Panc1 (cell line): ENCODE results near the gene CACNA2D3. TPM values are rescaled to one million over a fixed set of nuclear protein-coding genes. Genes with fewer than 3 reads are reported as not detected.

ENCODE experiments used
- ATAC-seq: fragments of 200-7000 bp; cut with Tn5 transposase; 2 replicates; pipeline ENCODE4 v1.9.1; 2020; ENCODE audit warnings: mild to moderate bottlenecking, moderate library complexity
- BruUV-seq: library from RNA; stranded (reverse); fragments of 400-500 nt; replicated peaks from 2 replicates; lab custom pipeline; 2021; lab: Mats Ljungman, UMichigan
- CTCF ChIA-PET: fragments of 300-600 bp; sonication (Branson Sonifier 250); formaldehyde crosslinking; loops from one replicate; lab custom pipeline; 2022; ENCODE audit warnings: antibody characterized with exemption; lab: Charles Lee
- POLR2A ChIA-PET: fragments of 300-600 bp; sonication (Branson Sonifier 250); formaldehyde crosslinking; loops from one replicate; lab custom pipeline; 2022; ENCODE audit warnings: antibody characterized with exemption; lab: Charles Lee
- DNase-seq: peaks from one replicate; pipeline ENCODE4 v3.0.0-alpha.2; 2010; ENCODE audit warnings: low read depth, low spot score
- H3K27ac ChIP-seq: 2 replicates; pipeline ENCODE4 v1.5.1; 2011; ENCODE audit warnings: mild to moderate bottlenecking, low read length, inconsistent platforms
- H3K27me3 ChIP-seq: fragments of 200-500 bp; sonication (Bioruptor generic); 2 replicates; pipeline ENCODE4 v1.6.0; 2014; ENCODE audit warnings: low read length, inconsistent platforms; ENCODE audit not compliant: control insufficient read depth, insufficient read depth
- H3K36me3 ChIP-seq: fragments of 200-500 bp; sonication (Bioruptor generic); 2 replicates; pipeline ENCODE4 v1.5.1; 2014; ENCODE audit warnings: inconsistent platforms, mild to moderate bottlenecking, low read length, moderate library complexity; ENCODE audit not compliant: control insufficient read depth, insufficient read depth
- H3K4me1 ChIP-seq: 2 replicates; pipeline ENCODE4 v1.5.1; 2011; ENCODE audit warnings: inconsistent platforms, mild to moderate bottlenecking, low read length, moderate library complexity; ENCODE audit not compliant: control insufficient read depth, insufficient read depth
- H3K4me3 ChIP-seq, 2 experiments: 2 replicates each; pipeline ENCODE4 v1.5.1; 2011 to 2012; ENCODE audit warnings: low read depth in 2 of 2, low read length in 2 of 2, mild to moderate bottlenecking in 2 of 2, inconsistent platforms in 1 of 2, moderate library complexity in 1 of 2
- H3K9me3 ChIP-seq: fragments of 200-500 bp; sonication (Bioruptor generic); 2 replicates; pipeline ENCODE4 v1.5.1; 2014; ENCODE audit warnings: low read depth, mild to moderate bottlenecking, inconsistent platforms, low read length, moderate library complexity; ENCODE audit not compliant: control insufficient read depth, insufficient read depth
- CTCF ChIP-seq: fragments of 450-650 bp; IDR thresholded peaks from 2 replicates; pipeline ENCODE4 v1.5.1; 2017; ENCODE audit warnings: mild to moderate bottlenecking
- POLR2AphosphoS5 ChIP-seq: IDR thresholded peaks from 2 replicates; pipeline ENCODE4 v1.6.1; 2012; ENCODE audit warnings: mild to moderate bottlenecking, low read depth, low read length, moderate library complexity
- REST ChIP-seq, 2 experiments: IDR thresholded peaks; 2 replicates each; pipeline ENCODE4 v1.6.1; 2011 to 2012; ENCODE audit warnings: low read depth in 2 of 2, control low read depth in 1 of 2, low read length in 1 of 2, mild to moderate bottlenecking in 1 of 2, moderate library complexity in 1 of 2; ENCODE audit not compliant: insufficient read depth in 1 of 2
- TCF7L2 ChIP-seq: IDR thresholded peaks from 2 replicates; pipeline ENCODE4 v1.6.1; 2011; ENCODE audit warnings: mild to moderate bottlenecking, low read depth, low read length, inconsistent platforms
- in situ Hi-C: cut with HindIII; loops from 2 replicates; pipeline ENCODE4 v1.10.0; 2016; ENCODE audit warnings: low sequenced_read_pairs, low pct_unique_long_range_greater_than_20kb
- intact Hi-C: fragments of 100-400 bp; cut with micrococcal nuclease; formaldehyde crosslinking; loops from one replicate; pipeline ENCODE4 v1.10.0; 2022; ENCODE audit not compliant: unreplicated experiment
- total RNA-seq: library from RNA; stranded (reverse); gene quantifications from one replicate; pipeline ENCODE4 v1.2.1, GENCODE V29; 2021; ENCODE audit not compliant: unreplicated experiment

Gene CACNA2D3
- total RNA-seq, 1 experiment from 2014 or later = 0.41 TPM

GRCh38 chr3:54580453-54580852 lies 458.1 kb downstream of the CACNA2D3 start:
- Histone ChIP-seq H3K4me3 (no peak overlapping the region), H3K9me3 (no peaks in the 10 kb centered on the region), H3K27me3 (no peaks in the 10 kb centered on the region; the same call in 1 of the 2 replicates), H3K27ac (no peak overlapping the region), H3K36me3 (no peaks in the 10 kb centered on the region), H3K4me1 (no peaks in the 10 kb centered on the region)
- ChIA-PET CTCF (no interaction called here), POLR2A (no interaction called here)
- TF ChIP-seq POLR2AphosphoS5 (no peak), TCF7L2 (no peak), CTCF (no peak), REST (IDR thresholded peaks at IDR 0.05; ENCODE audit: insufficient read depth in 1 of 2, low read depth in 2 of 2, low read length in 1 of 2) (no peak)
- in situ Hi-C loops = no loop called here
- no TSS peak for BruUV-seq
- DNase-seq (no peak), ATAC-seq (no peak)
- intact Hi-C loops = no loop called here

- TF ChIP-seq REST (IDR thresholded peaks at IDR 0.05; ENCODE audit: insufficient read depth in 1 of 2, low read depth in 2 of 2, low read length in 1 of 2) (no peak), POLR2AphosphoS5 (no peak), CTCF (no peak), TCF7L2 (no peak)
- CTCF ChIA-PET = no interaction called here
Observed at GRCh38 chr3:54582424-54582823, 460.1 kb downstream of the CACNA2D3 start.

More at GRCh38 chr3:54582424-54582823, 460.1 kb downstream of the CACNA2D3 start:
- ATAC-seq (no peak), DNase-seq (no peak)
- in situ Hi-C loops = no loop called here
- Histone ChIP-seq H3K27ac (no peak overlapping the region), H3K27me3 (no peaks in the 10 kb centered on the region; the same call in 1 of the 2 replicates), H3K4me3 (no peak overlapping the region), H3K36me3 (no peaks in the 10 kb centered on the region), H3K9me3 (no peaks in the 10 kb centered on the region), H3K4me1 (no peaks in the 10 kb centered on the region)
- intact Hi-C loops = no loop called here
- POLR2A ChIA-PET = no interaction called here
- no TSS peak for BruUV-seq
